NB4 (cell line): ENCODE data around the gene IKBIP.
A peak's percentile ranks its signal among the peaks of the same experiment; 100 is the strongest.
"Not testable (repeated sequence)": the region's sequence is repeated elsewhere in the genome, so short reads cannot be mapped to it uniquely, and the experiment has no call there.

Source experiments
- DNase-seq: peaks from one replicate; pipeline ENCODE4 v3.0.0; 2010; ENCODE audit warnings: low read depth
- H3K4me3 ChIP-seq: one replicate; pipeline ENCODE4 v1.5.1; 2011; ENCODE audit warnings: mild to moderate bottlenecking, low read depth, low read length, moderate library complexity
- CTCF ChIP-seq: IDR thresholded peaks from one replicate; pipeline ENCODE4 v1.5.1; 2012; ENCODE audit warnings: low read depth, low read length
- MAX ChIP-seq: IDR thresholded peaks from 2 replicates; pipeline ENCODE4 v1.6.1; 2011; ENCODE audit warnings: low read depth, low read length
- MYC ChIP-seq: IDR thresholded peaks from 2 replicates; pipeline ENCODE4 v1.6.1; 2011; ENCODE audit warnings: low read depth, low read length
- POLR2A ChIP-seq: IDR thresholded peaks from 2 replicates; pipeline ENCODE4 v1.6.1; 2011; ENCODE audit warnings: mild to moderate bottlenecking; ENCODE audit not compliant: insufficient read length; ENCODE audit errors: extremely low read depth

The IKBIP gene

GRCh38 chr12:98656289-98657101 is 11.9 kb upstream of the IKBIP start:
- DNase-seq: no peak
- H3K4me3 ChIP-seq: no peak overlapping the region
- no peak for TF ChIP-seq MYC
- no peak for TF ChIP-seq POLR2A
- no peak for TF ChIP-seq CTCF
- TF ChIP-seq MAX: no peak

GRCh38 chr12:98653866-98654493 is 9.4 kb upstream of the IKBIP start:
- peak; percentile 79 for DNase-seq
- TF ChIP-seq CTCF (peak; percentile 46), MAX (no peak), POLR2A (no peak), MYC (no peak)
- no peak overlapping the region for H3K4me3 ChIP-seq

GRCh38 chr12:98651328-98651727 is 6.7 kb upstream of the IKBIP start:
- H3K4me3 ChIP-seq: no peak overlapping the region
- DNase-seq: no peak
- TF ChIP-seq POLR2A: no peak
- TF ChIP-seq MYC: no peak
- no peak for TF ChIP-seq CTCF
- TF ChIP-seq MAX: no peak

GRCh38 chr12:98646294-98647090 is 1.9 kb upstream of the IKBIP start:
- TF ChIP-seq MAX (no peak), MYC (no peak), CTCF (peak; percentile 22), POLR2A (no peak)
- DNase-seq: peak; percentile 69
- H3K4me3 ChIP-seq: peak overlapping the region; percentile 66

GRCh38 chr12:98645572-98646067 is 1.0 kb upstream of the IKBIP start:
- DNase-seq: peak; percentile 66
- H3K4me3 ChIP-seq: peak overlapping the region; percentile 66
- no peak for TF ChIP-seq POLR2A
- 0 out of 2 replicates have a peak, but pooled peaks have one; percentile 6 for TF ChIP-seq MAX
- 0 out of 2 replicates have a peak, but pooled peaks have one; percentile 6 for TF ChIP-seq MYC

- H3K4me3 ChIP-seq: peak overlapping the region; percentile 84
- no peak for DNase-seq
- no peak for TF ChIP-seq CTCF
- no peak; the same call in 1 of the 2 replicates for TF ChIP-seq MYC
- TF ChIP-seq POLR2A: no peak
- TF ChIP-seq MAX: no peak
Observed at GRCh38 chr12:98644433-98644711, 216 bp downstream of the IKBIP start.

- DNase-seq: not testable (repeated sequence)
- peak overlapping the region; percentile 84 for H3K4me3 ChIP-seq
Observed at GRCh38 chr12:98642801-98643200, 1.8 kb downstream of the IKBIP start.
